Testis (tissue), 3 donors: Measurements from ENCODE around the gene SLC41A3. TPM values are rescaled to one million over a fixed set of nuclear protein-coding genes. Genes with fewer than 3 reads are reported as not detected.

Experiments used
- DNase-seq: peaks from one replicate; pipeline ENCODE4 v3.0.0-alpha.2; 2019
- H3K27ac ChIP-seq, 2 donors: fragments of 200-600 bp; sonication (generic); one replicate each; pipeline ENCODE4 v1.5.1; 2019
- H3K27me3 ChIP-seq: fragments of 200-600 bp; sonication (generic); one replicate; pipeline ENCODE4 v1.5.1; 2019
- H3K36me3 ChIP-seq: fragments of 200-600 bp; sonication (generic); one replicate; pipeline ENCODE4 v1.5.1; 2017; ENCODE audit warnings: low read depth; ENCODE audit errors: missing control alignments
- H3K4me1 ChIP-seq: fragments of 200-600 bp; sonication (generic); one replicate; pipeline ENCODE4 v1.5.1; 2019
- H3K4me3 ChIP-seq, 2 donors: fragments of 200-600 bp; sonication (generic); one replicate each; pipeline ENCODE4 v1.5.1; 2017 to 2019
- H3K9me3 ChIP-seq: fragments of 200-600 bp; sonication (generic); one replicate; pipeline ENCODE4 v1.5.1; 2017
- POLR2A ChIP-seq: fragments of 450-650 bp; IDR thresholded peaks from one replicate; pipeline ENCODE4 v1.6.1; 2017; ENCODE audit warnings: antibody characterized with exemption, mild to moderate bottlenecking, moderate library complexity
- WGBS, 2 donors: methylation state at CpG; one replicate each; pipeline ENCODE4 v1.1.5; 2018; 5-methylcytosine and 5-hydroxymethylcytosine counted together
- intact Hi-C: fragments of 100-400 bp; cut with DNase I; formaldehyde crosslinking; loops from one replicate; pipeline ENCODE4 v1.15.1; 2023; ENCODE audit warnings: low total_unique reads
- polyA plus RNA-seq: library from polyadenylated mRNA; stranded (reverse); fragments of 350-450 nt; fragmentation: Illumina TruSeq; extraction: RNeasy Lipid Tissue Mini Kit (QIAGEN cat#74804); gene quantifications from one replicate; pipeline ENCODE4 v1.2.3, GENCODE V29; 2014; ENCODE audit warnings: low read depth, low replicate concordance; ENCODE audit not compliant: insufficient read depth
- total RNA-seq, 2 donors: library from RNA; depleted of rRNA; stranded (reverse); fragments of >200 nt; gene quantifications; one replicate each; pipeline ENCODE4 v1.2.3, GENCODE V29; 2016
- TF ChIP-seq, protein P1 (sequence below), 3 experiments: fragments of 450-650 bp in 2 of 3; fragments of 200-600 bp in 1 of 3; sonication (generic) in 1 of 3; IDR thresholded peaks; one replicate each; pipeline ENCODE4 v1.5.1; 2016 to 2019; ENCODE audit warnings: antibody characterized with exemption in 3 of 3, mild to moderate bottlenecking in 2 of 3, moderate library complexity in 1 of 3

SLC41A3 gene
- total and polyA plus RNA-seq, 3 donors from 2014 or later = 160 to 220 (median 161) TPM

DNA sequence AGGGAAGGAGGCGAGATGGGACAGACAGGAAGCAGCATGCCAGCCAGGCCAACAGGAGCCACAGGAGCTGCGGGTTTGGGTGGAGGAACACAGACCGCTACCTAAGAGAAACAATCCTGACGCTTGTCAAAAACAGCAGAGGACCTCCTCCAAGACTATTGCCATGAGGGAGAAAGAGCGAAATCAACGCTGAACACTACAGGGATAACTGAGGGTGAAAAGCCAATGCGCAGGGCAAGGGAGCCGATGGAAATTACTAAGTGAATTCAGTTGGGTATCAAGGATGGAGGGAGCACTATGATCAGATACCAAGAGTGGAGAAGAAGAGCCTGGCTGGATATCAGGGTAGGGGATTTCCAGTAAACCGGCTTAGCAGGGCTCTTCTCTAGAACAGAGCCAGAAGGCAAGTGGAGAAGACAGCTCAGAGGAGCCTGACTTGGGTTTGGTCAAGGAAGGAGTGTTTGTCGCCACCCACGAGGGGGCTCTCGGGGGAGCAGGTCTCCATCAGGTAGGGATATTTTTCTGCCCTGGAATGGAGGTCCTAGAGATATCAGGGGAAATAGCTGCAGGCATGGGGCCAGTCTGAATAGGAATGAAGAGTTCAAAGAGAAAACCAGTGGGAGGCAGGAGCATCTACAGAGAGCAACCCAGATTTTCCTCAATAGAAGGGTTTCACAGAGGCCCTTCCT lies 48.4 kb downstream of the SLC41A3 start:
- intact Hi-C loops = no loop called here
- DNase-seq = no peak
- H3K4me3 ChIP-seq = no peak overlapping the region
- no peaks in the 10 kb centered on the region for H3K36me3 ChIP-seq
- 96 to 97% methylated on average over 12 of the region's 12 CpGs for WGBS, 2 donors
- H3K27ac ChIP-seq = no peak overlapping the region
- TF ChIP-seq, protein P1, sequence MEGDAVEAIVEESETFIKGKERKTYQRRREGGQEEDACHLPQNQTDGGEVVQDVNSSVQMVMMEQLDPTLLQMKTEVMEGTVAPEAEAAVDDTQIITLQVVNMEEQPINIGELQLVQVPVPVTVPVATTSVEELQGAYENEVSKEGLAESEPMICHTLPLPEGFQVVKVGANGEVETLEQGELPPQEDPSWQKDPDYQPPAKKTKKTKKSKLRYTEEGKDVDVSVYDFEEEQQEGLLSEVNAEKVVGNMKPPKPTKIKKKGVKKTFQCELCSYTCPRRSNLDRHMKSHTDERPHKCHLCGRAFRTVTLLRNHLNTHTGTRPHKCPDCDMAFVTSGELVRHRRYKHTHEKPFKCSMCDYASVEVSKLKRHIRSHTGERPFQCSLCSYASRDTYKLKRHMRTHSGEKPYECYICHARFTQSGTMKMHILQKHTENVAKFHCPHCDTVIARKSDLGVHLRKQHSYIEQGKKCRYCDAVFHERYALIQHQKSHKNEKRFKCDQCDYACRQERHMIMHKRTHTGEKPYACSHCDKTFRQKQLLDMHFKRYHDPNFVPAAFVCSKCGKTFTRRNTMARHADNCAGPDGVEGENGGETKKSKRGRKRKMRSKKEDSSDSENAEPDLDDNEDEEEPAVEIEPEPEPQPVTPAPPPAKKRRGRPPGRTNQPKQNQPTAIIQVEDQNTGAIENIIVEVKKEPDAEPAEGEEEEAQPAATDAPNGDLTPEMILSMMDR (IDR thresholded peaks at IDR 0.05) = no peak
- TF ChIP-seq POLR2A = no peak
- no peaks in the 10 kb centered on the region for H3K9me3 ChIP-seq
- H3K4me1 ChIP-seq = no peaks in the 10 kb centered on the region
- no peaks in the 10 kb centered on the region for H3K27me3 ChIP-seq

DNA sequence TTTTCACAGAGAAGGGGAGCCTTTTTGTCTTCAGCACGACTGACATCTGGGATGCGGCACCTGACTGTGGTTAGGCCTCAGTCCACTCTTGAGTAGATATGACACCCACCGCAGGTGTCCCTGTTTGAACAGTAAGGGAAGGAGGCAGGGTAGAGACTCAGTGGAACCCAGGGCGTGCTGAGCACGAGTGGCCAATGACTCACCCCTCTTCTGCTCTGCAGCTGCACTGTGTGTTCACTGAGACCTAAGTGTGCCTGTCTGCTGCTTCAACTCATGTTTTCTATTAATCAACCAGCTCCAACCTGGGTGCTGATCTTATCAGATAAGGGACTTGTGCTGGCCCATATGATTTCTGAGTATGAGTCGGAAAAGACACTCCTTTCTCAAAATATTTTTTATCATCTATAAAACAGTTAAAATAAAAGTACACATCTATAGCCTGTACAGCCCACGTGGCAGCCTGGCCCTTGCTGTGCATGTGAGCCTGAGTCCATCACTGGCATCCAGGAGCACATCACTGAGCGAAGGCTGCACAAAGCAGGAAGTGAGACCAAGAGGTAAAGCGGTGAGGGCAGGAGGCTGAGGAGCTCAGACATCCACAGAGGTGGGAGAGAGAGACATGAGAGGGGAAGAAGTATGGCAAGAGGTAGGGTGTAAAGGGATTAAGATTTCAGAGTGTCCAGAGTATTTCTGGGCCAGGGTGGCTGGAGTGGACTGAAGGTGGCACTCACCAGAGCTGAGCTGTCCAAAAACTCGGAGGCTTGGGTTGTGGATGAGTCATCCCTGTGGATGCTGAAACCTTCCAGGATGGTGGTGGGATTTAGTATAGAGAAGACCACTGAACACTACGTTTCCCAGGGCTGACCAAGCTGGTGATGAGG lies 49.2 kb downstream of the SLC41A3 start:
- no peaks in the 10 kb centered on the region for H3K4me1 ChIP-seq
- no peak overlapping the region for H3K27ac ChIP-seq
- no peak overlapping the region for H3K4me3 ChIP-seq
- no peaks in the 10 kb centered on the region for H3K27me3 ChIP-seq
- intact Hi-C loops = no loop called here
- H3K36me3 ChIP-seq = no peaks in the 10 kb centered on the region
- TF ChIP-seq, protein P1 (IDR thresholded peaks at IDR 0.05) = no peak
- TF ChIP-seq POLR2A = no peak
- 84 to 85% methylated on average over 11 of the region's 11 CpGs for WGBS, 2 donors
- H3K9me3 ChIP-seq = no peaks in the 10 kb centered on the region
- DNase-seq = no peak

DNA sequence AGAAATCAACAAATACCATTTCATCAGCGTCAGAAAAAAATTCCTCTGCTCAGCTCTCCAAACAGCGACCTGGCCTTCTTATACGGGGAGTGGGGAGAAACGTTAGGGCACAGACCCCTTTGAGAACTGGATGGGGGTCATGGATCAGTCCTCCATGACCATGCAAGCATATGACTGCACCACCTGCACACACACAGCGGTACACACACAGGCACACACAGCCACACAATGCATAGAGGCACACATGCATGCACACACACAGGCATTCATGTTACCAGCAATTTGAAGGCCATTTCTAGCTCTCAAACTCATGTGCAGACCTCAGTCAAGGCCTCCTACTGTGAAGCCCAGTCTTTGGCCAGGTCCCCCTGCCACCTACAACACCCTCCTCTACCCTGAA lies 50.2 kb downstream of the SLC41A3 start:
- H3K4me3 ChIP-seq = no peak overlapping the region
- H3K27ac ChIP-seq = no peak overlapping the region
- TF ChIP-seq POLR2A = no peak
- TF ChIP-seq, protein P1 (IDR thresholded peaks at IDR 0.05) = no peak
- no peaks in the 10 kb centered on the region for H3K9me3 ChIP-seq
- intact Hi-C loops = no loop called here
- WGBS, 2 donors = 93 to 94% methylated on average over 5 of the region's 5 CpGs
- H3K36me3 ChIP-seq = no peaks in the 10 kb centered on the region
- H3K4me1 ChIP-seq = no peaks in the 10 kb centered on the region
- DNase-seq = no peak
- no peaks in the 10 kb centered on the region for H3K27me3 ChIP-seq

DNA sequence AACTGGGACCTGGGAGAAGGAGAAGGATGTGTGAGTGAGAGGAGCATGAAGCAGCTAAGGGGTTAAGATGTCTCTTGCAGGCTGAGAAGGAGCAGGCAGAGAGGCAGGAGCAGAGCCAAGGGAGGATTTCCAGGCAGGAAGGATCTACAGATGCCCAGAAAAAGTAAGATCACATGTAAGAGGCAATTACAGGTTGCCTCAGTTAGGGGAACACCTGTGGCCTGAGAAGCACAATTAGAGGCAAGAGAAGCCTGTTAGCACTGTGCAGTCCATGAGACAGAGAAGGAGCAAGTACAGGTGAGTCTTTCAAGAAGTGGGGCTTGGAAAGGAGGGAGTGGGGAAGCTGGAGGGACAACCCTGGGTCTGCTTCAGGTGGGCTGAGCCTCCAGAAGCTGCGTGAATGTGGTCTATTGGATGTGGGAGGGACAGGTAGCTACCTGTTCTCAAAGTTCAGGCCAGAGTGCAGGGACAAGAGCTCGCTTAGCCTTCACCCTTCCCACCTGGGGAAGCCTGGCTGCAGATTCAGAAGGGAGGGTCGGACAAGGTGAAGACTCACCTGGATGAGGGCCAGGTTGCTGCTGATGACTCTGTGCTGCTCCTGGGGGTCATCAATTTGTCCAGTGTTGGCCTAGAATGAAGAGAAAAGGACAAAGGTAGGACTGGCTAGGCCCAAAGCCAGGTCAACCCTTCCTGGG lies 50.7 kb downstream of the SLC41A3 start:
- no peaks in the 10 kb centered on the region for H3K27me3 ChIP-seq
- no peaks in the 10 kb centered on the region for H3K36me3 ChIP-seq
- DNase-seq = no peak
- no peak overlapping the region for H3K4me3 ChIP-seq
- TF ChIP-seq, protein P1 (IDR thresholded peaks at IDR 0.05) = no peak
- TF ChIP-seq POLR2A = no peak
- no peak overlapping the region for H3K27ac ChIP-seq
- intact Hi-C loops = no loop called here
- 96 to 97% methylated on average over 3 of the region's 3 CpGs for WGBS, 2 donors
- no peaks in the 10 kb centered on the region for H3K4me1 ChIP-seq
- no peaks in the 10 kb centered on the region for H3K9me3 ChIP-seq
